Naive thymus-derived CD8-positive, alpha-beta T cell (primary cell): ENCODE data around the gene THSD4. TPM values are rescaled to one million over a fixed set of nuclear protein-coding genes. Genes with fewer than 3 reads are reported as not detected.

ENCODE experiments used
- ATAC-seq, 2 donors: fragments of 150-1000 bp; cut with Tn5 transposase in 1 of 2; sonication (Bioruptor Pico), chemical (Tn5 transposase) in 1 of 2; 1 replicate in 1 of 2; 2 replicates in 1 of 2; pipeline ENCODE4 v1.10.0; 2021; ENCODE audit warnings: mild to moderate bottlenecking in 2 of 2, moderate library complexity in 2 of 2
- POLR2A ChIA-PET: fragments of 350-600 bp; sonication (Branson Sonifier 250); formaldehyde crosslinking; loops from one replicate; lab custom pipeline; 2021; ENCODE audit warnings: antibody characterized with exemption; lab: Charles Lee
- DNase-seq, 10 donors: peaks; one replicate each; pipeline versions ENCODE4 v3.0.0 to v3.0.0-alpha.2; 2020 to 2022
- H3K27ac Mint-ChIP-seq, 10 donors: one replicate each; pipeline ENCODE4 v1.8.0; 2020 to 2022; ENCODE audit warnings: mild to moderate bottlenecking in 10 of 10, mixed read lengths in 10 of 10, moderate library complexity in 4 of 10, inconsistent platforms in 1 of 10
- H3K27me3 Mint-ChIP-seq, 5 donors: one replicate each; pipeline ENCODE4 v1.8.0; 2021 to 2022; ENCODE audit warnings: mixed read lengths in 5 of 5
- H3K36me3 Mint-ChIP-seq, 3 donors: one replicate each; pipeline ENCODE4 v1.8.0; 2020 to 2022; ENCODE audit warnings: mixed read lengths in 3 of 3, mild to moderate bottlenecking in 2 of 3, inconsistent platforms in 1 of 3
- H3K4me1 Mint-ChIP-seq, 4 donors: one replicate each; pipeline ENCODE4 v1.8.0; 2021 to 2022; ENCODE audit warnings: mixed read lengths in 4 of 4
- H3K4me3 Mint-ChIP-seq, 10 donors: one replicate each; pipeline ENCODE4 v1.8.0; 2020 to 2022; ENCODE audit warnings: mild to moderate bottlenecking in 10 of 10, mixed read lengths in 10 of 10, moderate library complexity in 6 of 10, inconsistent platforms in 1 of 10
- H3K9me3 Mint-ChIP-seq, 9 donors: one replicate each; pipeline ENCODE4 v1.8.0; 2020 to 2022; ENCODE audit warnings: mixed read lengths in 9 of 9, mild to moderate bottlenecking in 3 of 9, inconsistent platforms in 1 of 9, moderate library complexity in 1 of 9
- polyA plus RNA-seq, 3 donors: library from polyadenylated mRNA; unstranded; fragments of 300-500 nt; fragmentation: Illumina TruSeq; gene quantifications; one replicate each; pipeline ENCODE4 v1.2.3, GENCODE V29; 2021
- total RNA-seq, 8 experiments: library from RNA in 2 of 8; stranded (reverse) in 2 of 8; gene quantifications; one replicate each; pipeline ENCODE4 v1.2.3 and lab custom pipeline; 2021 to 2026

THSD4 gene
- total and polyA plus RNA-seq, 5 experiments from 2014 or later = not detected

- no peak overlapping the region for H3K4me3 Mint-ChIP-seq
- H3K4me1 Mint-ChIP-seq = no peaks in the 10 kb centered on the region
- POLR2A ChIA-PET = no interaction called here
- H3K9me3 Mint-ChIP-seq = no peaks in the 10 kb centered on the region
- ATAC-seq = no peak
- peaks cover 4 to 17% (median 16%) of the 10 kb centered on the region in 5 donors for H3K27me3 Mint-ChIP-seq
- DNase-seq = no peak
- no peak overlapping the region for H3K27ac Mint-ChIP-seq
- H3K36me3 Mint-ChIP-seq = no peaks in the 10 kb centered on the region
These were observed 340.6 kb downstream of the THSD4 start for GRCh38 chr15:71455878-71456277.

GRCh38 chr15:71456362-71456761 is 341.1 kb downstream of the THSD4 start:
- Mint-ChIP-seq H3K27ac (no peak overlapping the region), H3K9me3 (peaks cover 0 to 1% (median 0%) of the 10 kb centered on the region in 9 donors), H3K27me3 (peaks cover 4 to 17% (median 16%) of the 10 kb centered on the region in 5 donors), H3K4me1 (no peaks in the 10 kb centered on the region), H3K4me3 (no peak overlapping the region), H3K36me3 (no peaks in the 10 kb centered on the region)
- ATAC-seq = no peak
- POLR2A ChIA-PET = no interaction called here
- DNase-seq = no peak

- POLR2A ChIA-PET = no interaction called here
- no peak for ATAC-seq
- H3K27me3 Mint-ChIP-seq = peaks cover 4 to 15% (median 12%) of the 10 kb centered on the region in 5 donors
These were observed 341.5 kb downstream of the THSD4 start for GRCh38 chr15:71456811-71457210.

GRCh38 chr15:71458089-71458660 is 342.9 kb downstream of the THSD4 start:
- Mint-ChIP-seq H3K9me3 (peaks cover 0 to 2% (median 0%) of the 10 kb centered on the region in 9 donors), H3K27ac (no peak overlapping the region), H3K36me3 (no peaks in the 10 kb centered on the region), H3K27me3 (peaks cover 3 to 11% (median 9%) of the 10 kb centered on the region in 5 donors), H3K4me3 (no peak overlapping the region), H3K4me1 (no peaks in the 10 kb centered on the region)
- DNase-seq (no peak), ATAC-seq (no peak)
- POLR2A ChIA-PET = no interaction called here

More at GRCh38 chr15:71456811-71457210, 341.5 kb downstream of the THSD4 start:
- H3K4me1 Mint-ChIP-seq = no peaks in the 10 kb centered on the region
- no peaks in the 10 kb centered on the region for H3K36me3 Mint-ChIP-seq
- no peak for DNase-seq
- H3K9me3 Mint-ChIP-seq = peaks cover 0 to 2% (median 0%) of the 10 kb centered on the region in 9 donors
- no peak overlapping the region for H3K27ac Mint-ChIP-seq
- H3K4me3 Mint-ChIP-seq = no peak overlapping the region

GRCh38 chr15:71461748-71462147 is 346.5 kb downstream of the THSD4 start:
- DNase-seq = no peak
- no peak overlapping the region for H3K4me3 Mint-ChIP-seq
- peaks cover 0 to 4% (median 0%) of the 10 kb centered on the region in 9 donors for H3K9me3 Mint-ChIP-seq
- no peaks in the 10 kb centered on the region for H3K4me1 Mint-ChIP-seq
- POLR2A ChIA-PET = no interaction called here
- no peak overlapping the region for H3K27ac Mint-ChIP-seq
- peaks cover 2 to 14% (median 5%) of the 10 kb centered on the region in 5 donors for H3K27me3 Mint-ChIP-seq
- no peaks in the 10 kb centered on the region for H3K36me3 Mint-ChIP-seq
- ATAC-seq = no peak

GRCh38 chr15:71462638-71463037 is 347.4 kb downstream of the THSD4 start:
- H3K36me3 Mint-ChIP-seq = no peaks in the 10 kb centered on the region
- peaks cover 0 to 4% (median 0%) of the 10 kb centered on the region in 9 donors for H3K9me3 Mint-ChIP-seq
- H3K4me1 Mint-ChIP-seq = no peaks in the 10 kb centered on the region
- H3K27ac Mint-ChIP-seq = no peak overlapping the region
- H3K4me3 Mint-ChIP-seq = no peak overlapping the region
- no peak for ATAC-seq
- no peak for DNase-seq
- H3K27me3 Mint-ChIP-seq = peaks cover 3 to 13% (median 5%) of the 10 kb centered on the region in 5 donors
- POLR2A ChIA-PET = no interaction called here

GRCh38 chr15:71463156-71463665 is 347.9 kb downstream of the THSD4 start:
- ATAC-seq = no peak
- H3K27me3 Mint-ChIP-seq = peaks cover 2 to 10% (median 7%) of the 10 kb centered on the region in 5 donors
- POLR2A ChIA-PET = no interaction called here
- no peak for DNase-seq
- H3K36me3 Mint-ChIP-seq = no peaks in the 10 kb centered on the region
- no peaks in the 10 kb centered on the region for H3K4me1 Mint-ChIP-seq
- no peak overlapping the region for H3K4me3 Mint-ChIP-seq
- peaks cover 0 to 4% (median 0%) of the 10 kb centered on the region in 9 donors for H3K9me3 Mint-ChIP-seq
- no peak overlapping the region for H3K27ac Mint-ChIP-seq

GRCh38 chr15:71465131-71465955 is 350.1 kb downstream of the THSD4 start:
- POLR2A ChIA-PET = no interaction called here
- ATAC-seq (no peak), DNase-seq (no peak)
- peaks cover 0 to 9% (median 7%) of the 10 kb centered on the region in 5 donors for H3K27me3 Mint-ChIP-seq
- H3K27ac Mint-ChIP-seq = no peak overlapping the region
- peaks cover 0 to 4% (median 0%) of the 10 kb centered on the region in 9 donors for H3K9me3 Mint-ChIP-seq
- no peak overlapping the region for H3K4me3 Mint-ChIP-seq
- H3K36me3 Mint-ChIP-seq = no peaks in the 10 kb centered on the region
- H3K4me1 Mint-ChIP-seq = no peaks in the 10 kb centered on the region

- ATAC-seq (no peak), DNase-seq (no peak)
- H3K36me3 Mint-ChIP-seq = no peaks in the 10 kb centered on the region
- H3K4me3 Mint-ChIP-seq = no peak overlapping the region
- H3K27me3 Mint-ChIP-seq = peaks cover 0 to 9% (median 7%) of the 10 kb centered on the region in 5 donors
- POLR2A ChIA-PET = no interaction called here
- H3K4me1 Mint-ChIP-seq = no peaks in the 10 kb centered on the region
- H3K9me3 Mint-ChIP-seq = peaks cover 0 to 2% (median 0%) of the 10 kb centered on the region in 9 donors
- H3K27ac Mint-ChIP-seq = no peak overlapping the region
These were observed 353.4 kb downstream of the THSD4 start for GRCh38 chr15:71468715-71469114.

- Mint-ChIP-seq H3K9me3 (peaks cover 0 to 2% (median 0%) of the 10 kb centered on the region in 9 donors), H3K4me3 (no peak overlapping the region), H3K27me3 (peaks cover 0 to 11% (median 7%) of the 10 kb centered on the region in 5 donors), H3K4me1 (no peaks in the 10 kb centered on the region), H3K27ac (no peak overlapping the region), H3K36me3 (no peaks in the 10 kb centered on the region)
- POLR2A ChIA-PET = no interaction called here
- no peak for DNase-seq
- ATAC-seq = no peak
These were observed 354.1 kb downstream of the THSD4 start for GRCh38 chr15:71469413-71469812.

GRCh38 chr15:71471347-71471746 is 356.1 kb downstream of the THSD4 start:
- H3K27me3 Mint-ChIP-seq = peaks cover 0 to 19% (median 5%) of the 10 kb centered on the region in 5 donors
- DNase-seq (no peak), ATAC-seq (no peak)
- H3K9me3 Mint-ChIP-seq = no peaks in the 10 kb centered on the region
- no peak overlapping the region for H3K4me3 Mint-ChIP-seq
- no peaks in the 10 kb centered on the region for H3K4me1 Mint-ChIP-seq
- POLR2A ChIA-PET = no interaction called here
- H3K27ac Mint-ChIP-seq = no peak overlapping the region
- no peaks in the 10 kb centered on the region for H3K36me3 Mint-ChIP-seq

GRCh38 chr15:71472566-71472965 is 357.3 kb downstream of the THSD4 start:
- no peaks in the 10 kb centered on the region for H3K4me1 Mint-ChIP-seq
- H3K27ac Mint-ChIP-seq = no peak overlapping the region
- no peaks in the 10 kb centered on the region for H3K9me3 Mint-ChIP-seq
- H3K27me3 Mint-ChIP-seq = peaks cover 1 to 19% (median 4%) of the 10 kb centered on the region in 5 donors
- ATAC-seq (no peak), DNase-seq (no peak)
- no peak overlapping the region for H3K4me3 Mint-ChIP-seq
- no peaks in the 10 kb centered on the region for H3K36me3 Mint-ChIP-seq
- POLR2A ChIA-PET = no interaction called here

GRCh38 chr15:71473751-71474150 is 358.5 kb downstream of the THSD4 start:
- no peak overlapping the region for H3K27ac Mint-ChIP-seq
- no peaks in the 10 kb centered on the region for H3K36me3 Mint-ChIP-seq
- ATAC-seq (no peak), DNase-seq (no peak)
- POLR2A ChIA-PET = no interaction called here
- no peak overlapping the region for H3K4me3 Mint-ChIP-seq
- no peaks in the 10 kb centered on the region for H3K4me1 Mint-ChIP-seq
- peaks cover 0 to 18% (median 3%) of the 10 kb centered on the region in 5 donors for H3K27me3 Mint-ChIP-seq
- no peaks in the 10 kb centered on the region for H3K9me3 Mint-ChIP-seq
